GM12878 (cell line): ENCODE data around the gene TAF9. TPM values are rescaled to one million over a fixed set of nuclear protein-coding genes. Genes with fewer than 3 reads are reported as not detected.

ENCODE experiments used
- E2F8 ChIP-seq: fragments of 450-650 bp; IDR thresholded peaks from 2 replicates; pipeline ENCODE4 v1.6.1; 2018; ENCODE audit warnings: mild to moderate bottlenecking, low read depth, moderate library complexity; ENCODE audit not compliant: partially characterized antibody
- MEF2A ChIP-seq: IDR thresholded peaks from 2 replicates; pipeline ENCODE4 v1.6.1; 2011; ENCODE audit warnings: low read depth, mild to moderate bottlenecking, low read length, moderate library complexity; ENCODE audit not compliant: insufficient read depth
- MTA3 ChIP-seq: IDR thresholded peaks from 2 replicates; pipeline ENCODE4 v1.6.1; 2012; ENCODE audit warnings: low read length, inconsistent platforms, borderline replicate concordance
- NFYA ChIP-seq: IDR thresholded peaks from 2 replicates; pipeline ENCODE4 v1.6.1; 2011; ENCODE audit warnings: low read depth, mild to moderate bottlenecking, low read length, improper control_type of control experiment, borderline replicate concordance
- PAX8 ChIP-seq: fragments of 450-650 bp; IDR thresholded peaks from 2 replicates; pipeline ENCODE4 v1.6.1; 2017; ENCODE audit warnings: mild to moderate bottlenecking, moderate library complexity
- SP1 ChIP-seq: IDR thresholded peaks from one replicate; pipeline ENCODE4 v1.6.1; 2011; ENCODE audit warnings: low read depth, low read length
- SREBF2 ChIP-seq: IDR thresholded peaks from 2 replicates; pipeline ENCODE4 v1.6.1; 2012; ENCODE audit warnings: mild to moderate bottlenecking, low read length
- SRF ChIP-seq, 2 experiments: IDR thresholded peaks; 2 replicates each; pipeline ENCODE4 v1.6.1; 2011; ENCODE audit warnings: low read depth in 2 of 2, low read length in 2 of 2, mild to moderate bottlenecking in 1 of 2, moderate library complexity in 1 of 2
- TCF12 ChIP-seq: IDR thresholded peaks from 2 replicates; pipeline ENCODE4 v1.6.1; 2011; ENCODE audit warnings: low read depth, mild to moderate bottlenecking, low read length
- polyA plus RNA-seq, 11 experiments: library from polyadenylated mRNA; depleted of rRNA in 4 of 11; unstranded in 6 of 11; stranded (reverse) in 5 of 11; fragments of >200 nt; fragmentation: Nextera tagmentation in 4 of 11; fragmentation: Illumina TruSeq in 1 of 11; extraction: Ambion mirVana in 4 of 11; extraction: Trizol in 1 of 11; gene quantifications; 1 replicate in 1 of 11; 2 replicates in 10 of 11; pipeline versions ENCODE4 v1.2.1 to v1.2.3, GENCODE V29; 2011 to 2016; ENCODE audit warnings: inconsistent platforms in 2 of 11, missing spikeins in 2 of 11, low read depth in 1 of 11
- total RNA-seq, 4 experiments: library from RNA; depleted of rRNA in 3 of 4; stranded (reverse); fragments of >200 nt in 3 of 4; fragmentation: Illumina TruSeq in 1 of 4; extraction: Trizol in 1 of 4; gene quantifications; 2 replicates each; pipeline versions ENCODE4 v1.2.1 to v1.2.3, GENCODE V29; 2013 to 2021
- TF ChIP-seq, protein P1 (sequence below): fragments of 450-650 bp; IDR thresholded peaks from 2 replicates; pipeline ENCODE4 v1.6.1; 2017; ENCODE audit warnings: mild to moderate bottlenecking, low read depth, inconsistent platforms; ENCODE audit not compliant: poor library complexity, severe bottlenecking
- TF ChIP-seq, protein P2 (sequence below), 3 experiments: IDR thresholded peaks in 2 of 3; conservative IDR thresholded peaks in 1 of 3; 2 replicates each; pipeline ENCODE4 v1.5.1; 2011; ENCODE audit warnings: low read depth in 3 of 3, low read length in 3 of 3, mild to moderate bottlenecking in 3 of 3, control low read depth in 2 of 3, moderate library complexity in 2 of 3, inconsistent platforms in 1 of 3, mixed read lengths in 1 of 3; ENCODE audit not compliant: control insufficient read depth in 2 of 3, insufficient read depth in 1 of 3; ENCODE audit errors: extremely low read depth in 1 of 3

Gene TAF9
- total and polyA plus RNA-seq, 10 of the 15 experiments (the other 5 are each of a cell fraction or from before 2014, with no cell fraction given): 64.4 to 318 (median 150) TPM

- TF ChIP-seq, protein P1, sequence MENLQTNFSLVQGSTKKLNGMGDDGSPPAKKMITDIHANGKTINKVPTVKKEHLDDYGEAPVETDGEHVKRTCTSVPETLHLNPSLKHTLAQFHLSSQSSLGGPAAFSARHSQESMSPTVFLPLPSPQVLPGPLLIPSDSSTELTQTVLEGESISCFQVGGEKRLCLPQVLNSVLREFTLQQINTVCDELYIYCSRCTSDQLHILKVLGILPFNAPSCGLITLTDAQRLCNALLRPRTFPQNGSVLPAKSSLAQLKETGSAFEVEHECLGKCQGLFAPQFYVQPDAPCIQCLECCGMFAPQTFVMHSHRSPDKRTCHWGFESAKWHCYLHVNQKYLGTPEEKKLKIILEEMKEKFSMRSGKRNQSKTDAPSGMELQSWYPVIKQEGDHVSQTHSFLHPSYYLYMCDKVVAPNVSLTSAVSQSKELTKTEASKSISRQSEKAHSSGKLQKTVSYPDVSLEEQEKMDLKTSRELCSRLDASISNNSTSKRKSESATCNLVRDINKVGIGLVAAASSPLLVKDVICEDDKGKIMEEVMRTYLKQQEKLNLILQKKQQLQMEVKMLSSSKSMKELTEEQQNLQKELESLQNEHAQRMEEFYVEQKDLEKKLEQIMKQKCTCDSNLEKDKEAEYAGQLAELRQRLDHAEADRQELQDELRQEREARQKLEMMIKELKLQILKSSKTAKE: no peak
- TF ChIP-seq, protein P2, sequence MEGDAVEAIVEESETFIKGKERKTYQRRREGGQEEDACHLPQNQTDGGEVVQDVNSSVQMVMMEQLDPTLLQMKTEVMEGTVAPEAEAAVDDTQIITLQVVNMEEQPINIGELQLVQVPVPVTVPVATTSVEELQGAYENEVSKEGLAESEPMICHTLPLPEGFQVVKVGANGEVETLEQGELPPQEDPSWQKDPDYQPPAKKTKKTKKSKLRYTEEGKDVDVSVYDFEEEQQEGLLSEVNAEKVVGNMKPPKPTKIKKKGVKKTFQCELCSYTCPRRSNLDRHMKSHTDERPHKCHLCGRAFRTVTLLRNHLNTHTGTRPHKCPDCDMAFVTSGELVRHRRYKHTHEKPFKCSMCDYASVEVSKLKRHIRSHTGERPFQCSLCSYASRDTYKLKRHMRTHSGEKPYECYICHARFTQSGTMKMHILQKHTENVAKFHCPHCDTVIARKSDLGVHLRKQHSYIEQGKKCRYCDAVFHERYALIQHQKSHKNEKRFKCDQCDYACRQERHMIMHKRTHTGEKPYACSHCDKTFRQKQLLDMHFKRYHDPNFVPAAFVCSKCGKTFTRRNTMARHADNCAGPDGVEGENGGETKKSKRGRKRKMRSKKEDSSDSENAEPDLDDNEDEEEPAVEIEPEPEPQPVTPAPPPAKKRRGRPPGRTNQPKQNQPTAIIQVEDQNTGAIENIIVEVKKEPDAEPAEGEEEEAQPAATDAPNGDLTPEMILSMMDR (IDR thresholded peaks at IDR 0.05 in 2 of 3, conservative IDR thresholded peaks at IDR 0.05 in 1 of 3; ENCODE audit: control insufficient read depth in 2 of 3, extremely low read depth in 1 of 3, insufficient read depth in 1 of 3, low read depth in 3 of 3, low read length in 3 of 3): no peak
- no peak for TF ChIP-seq SREBF2
- TF ChIP-seq SRF (IDR thresholded peaks at IDR 0.05; ENCODE audit: low read depth in 2 of 2, low read length in 2 of 2): peak in 1 of 2 experiments; percentile 70; a peak in 2 of 4 replicates
- no peak for TF ChIP-seq MTA3
- TF ChIP-seq PAX8: no peak
- TF ChIP-seq MEF2A: no peak
- peak; percentile 68 for TF ChIP-seq SP1
- TF ChIP-seq NFYA: no peak
- TF ChIP-seq TCF12: peak; percentile 40
- no peak for TF ChIP-seq E2F8
These were observed at the start of gene TAF9, which contains the start of the genes AK6 and RAD17 (continued) for GRCh38 chr5:69369340-69370121.
